ENCODE results near the gene SLC22A9.
A peak's percentile ranks its signal among the peaks of the same experiment; 100 is the strongest.
"Not testable (repeated sequence)": the region's sequence is repeated elsewhere in the genome, so short reads cannot be mapped to it uniquely, and the experiment has no call there.

SLC22A9 gene

GRCh38 chr11:63369165-63369970, at the start of gene SLC22A9:
TSS of gene SLC22A9 (plus strand) at chr11:63369785. CDS start at chr11:63370057, 272 bp downstream.
- DNase-seq (ENCODE audit: low spot score), result no peak

- no peak for DNase-seq (ENCODE audit: low spot score)
Measured at GRCh38 chr11:63321723-63322122, 47.9 kb upstream of the SLC22A9 start.

- DNase-seq (ENCODE audit: low spot score), result not testable (repeated sequence)
Measured at GRCh38 chr11:63335089-63335488, 34.5 kb upstream of the SLC22A9 start.

GRCh38 chr11:63337070-63337469, 32.5 kb upstream of the SLC22A9 start:
- no peak for DNase-seq (ENCODE audit: low spot score)

- no peak for DNase-seq (ENCODE audit: low spot score)
Measured at GRCh38 chr11:63343130-63343529, 26.5 kb upstream of the SLC22A9 start.

- DNase-seq (ENCODE audit: low spot score), result no peak
Measured at GRCh38 chr11:63352144-63352543, 17.4 kb upstream of the SLC22A9 start.

- DNase-seq (ENCODE audit: low spot score), result no peak
Measured at GRCh38 chr11:63362196-63362793, 7.3 kb upstream of the SLC22A9 start.

GRCh38 chr11:63369971-63370588, 495 bp downstream of the SLC22A9 start:
- DNase-seq (ENCODE audit: low spot score), result no peak

GRCh38 chr11:63371396-63371795, 1.8 kb downstream of the SLC22A9 start:
- DNase-seq (ENCODE audit: low spot score), result no peak

GRCh38 chr11:63375434-63375833, 5.8 kb downstream of the SLC22A9 start:
- peak; percentile 34 for DNase-seq (ENCODE audit: low spot score)

- no peak for DNase-seq (ENCODE audit: low spot score)
Measured at GRCh38 chr11:63380130-63380529, 10.5 kb downstream of the SLC22A9 start.

- DNase-seq (ENCODE audit: low spot score), result no peak
Measured at GRCh38 chr11:63395697-63396096, 26.1 kb downstream of the SLC22A9 start.

- DNase-seq (ENCODE audit: low spot score), result no peak
Measured at GRCh38 chr11:63404161-63404935, 34.8 kb downstream of the SLC22A9 start.

GRCh38 chr11:63405114-63405513, 35.5 kb downstream of the SLC22A9 start:
- DNase-seq (ENCODE audit: low spot score), result no peak

- no peak for DNase-seq (ENCODE audit: low spot score)
Measured at GRCh38 chr11:63406458-63406857, 36.9 kb downstream of the SLC22A9 start.

GRCh38 chr11:63417174-63417852, 47.7 kb downstream of the SLC22A9 start:
- no peak for DNase-seq (ENCODE audit: low spot score)

- DNase-seq (ENCODE audit: low spot score), result no peak
Measured at GRCh38 chr11:63427971-63428508, 58.5 kb downstream of the SLC22A9 start.

- not testable (repeated sequence) for DNase-seq (ENCODE audit: low spot score)
Measured at GRCh38 chr11:63430731-63431130, 61.1 kb downstream of the SLC22A9 start.

GRCh38 chr11:63435351-63435750, 65.8 kb downstream of the SLC22A9 start:
- DNase-seq (ENCODE audit: low spot score), result not testable (repeated sequence)

- not testable (repeated sequence) for DNase-seq (ENCODE audit: low spot score)
Measured at GRCh38 chr11:63435831-63436230, 66.2 kb downstream of the SLC22A9 start.

GRCh38 chr11:63443714-63444113, 74.1 kb downstream of the SLC22A9 start:
- no peak for DNase-seq (ENCODE audit: low spot score)
